DMS153 treated with DMSO at 0.1 percent for 48 hours (cell line): Measurements from ENCODE around the gene E2F3.
"Not testable (repeated sequence)": the region's sequence is repeated elsewhere in the genome, so short reads cannot be mapped to it uniquely, and the experiment has no call there.

Experiments
- DNase-seq: peaks from one replicate; lab custom pipeline; 2025; ENCODE audit not compliant: unreplicated experiment; lab: John Stamatoyannopoulos, UW

The E2F3 gene

DNA sequence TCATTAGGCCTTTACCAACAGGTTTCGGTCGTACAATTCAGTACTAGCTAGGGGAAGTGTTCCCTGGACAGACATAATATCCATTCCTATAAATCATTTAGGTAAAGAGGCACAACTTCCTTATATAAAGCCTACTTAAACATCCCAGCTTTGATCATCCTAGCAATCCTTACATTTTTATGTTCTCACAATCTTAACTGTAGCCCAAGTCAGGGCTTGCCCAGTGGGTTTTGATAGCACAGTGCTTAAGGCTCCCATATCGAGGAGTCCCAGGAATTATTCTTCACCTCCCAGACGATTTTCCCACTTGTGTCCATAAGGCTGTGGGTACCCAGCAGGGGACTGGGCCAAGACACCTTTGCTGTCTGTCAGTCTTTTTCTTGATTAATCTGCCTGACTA is 63.2 kb downstream of the E2F3 start:
- DNase-seq: no peak

DNA sequence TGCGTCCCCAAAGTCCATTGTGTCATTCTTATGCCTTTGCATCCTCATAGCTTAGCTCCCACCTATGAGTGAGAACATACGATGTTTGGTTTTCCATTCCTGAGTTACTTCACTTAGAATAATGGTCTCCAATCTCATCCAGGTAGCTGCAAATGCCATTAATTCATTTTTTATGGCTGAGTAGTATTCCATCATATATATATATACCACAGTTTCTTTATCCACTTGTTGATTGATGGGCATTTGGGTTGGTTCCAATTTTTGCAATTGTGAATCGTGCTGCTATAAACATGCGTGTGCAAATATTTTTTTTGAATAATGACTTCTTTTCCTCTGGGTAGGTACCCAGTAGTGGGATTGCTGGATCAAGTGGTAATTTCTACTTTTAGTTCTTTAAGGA is 63.9 kb downstream of the E2F3 start:
- DNase-seq: not testable (repeated sequence)

DNA sequence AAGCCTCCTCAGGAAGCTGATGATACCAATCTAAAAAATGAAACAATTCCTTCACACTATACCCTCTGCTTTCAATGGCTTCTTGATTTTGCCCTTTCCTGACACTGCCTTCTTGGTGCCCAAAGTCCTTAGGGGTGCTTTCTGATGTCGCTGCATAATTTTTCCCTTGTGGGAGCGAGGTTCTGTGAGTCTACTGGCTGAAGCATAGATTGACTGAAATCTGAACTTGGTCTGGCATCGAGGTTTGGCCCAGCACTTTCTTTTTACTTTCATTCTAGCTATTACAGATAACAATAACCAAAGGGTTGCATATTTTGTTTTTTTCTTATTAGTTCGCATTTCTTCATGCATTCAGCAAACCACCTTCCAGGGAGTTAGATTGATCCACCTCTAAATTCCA is 65.8 kb downstream of the E2F3 start:
- no peak for DNase-seq

DNA sequence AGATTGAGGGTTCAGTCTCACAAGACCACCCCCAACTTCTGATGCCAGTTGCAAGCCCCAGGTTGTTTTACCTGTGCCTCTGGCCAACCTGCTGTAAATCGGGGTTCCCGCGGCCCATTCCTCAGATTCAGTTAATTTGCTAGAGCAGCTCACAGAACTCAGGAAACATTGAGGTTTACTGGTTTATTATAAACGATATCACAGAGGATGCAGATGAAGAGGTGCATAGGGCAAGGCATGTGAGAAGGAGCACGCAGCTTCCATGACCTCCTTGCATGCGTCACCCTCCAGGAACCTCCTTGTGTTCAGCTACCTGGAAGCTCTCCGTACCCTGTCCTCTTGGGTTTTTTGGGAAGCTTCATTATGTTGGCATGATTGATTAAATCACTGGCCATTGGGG is 66.5 kb downstream of the E2F3 start:
- no peak for DNase-seq

DNA sequence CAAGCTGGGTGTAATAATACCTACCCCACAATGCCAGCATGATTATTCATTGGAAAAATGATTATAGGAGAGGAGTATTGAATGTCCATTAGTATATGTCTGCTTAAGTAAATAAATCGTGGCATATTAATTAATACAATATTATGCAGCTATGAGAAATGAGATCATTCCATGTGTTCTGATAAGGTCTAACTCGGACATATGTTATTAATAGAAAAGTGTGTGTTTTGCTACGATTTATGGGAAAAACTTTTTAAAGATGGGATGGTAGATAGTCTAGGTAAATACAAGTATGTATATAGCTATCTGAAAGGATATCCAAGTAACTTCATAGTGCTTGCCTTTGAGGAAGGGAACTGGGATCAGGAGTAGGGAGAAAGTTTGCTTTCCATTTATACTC is 71.1 kb downstream of the E2F3 start:
- no peak for DNase-seq

DNA sequence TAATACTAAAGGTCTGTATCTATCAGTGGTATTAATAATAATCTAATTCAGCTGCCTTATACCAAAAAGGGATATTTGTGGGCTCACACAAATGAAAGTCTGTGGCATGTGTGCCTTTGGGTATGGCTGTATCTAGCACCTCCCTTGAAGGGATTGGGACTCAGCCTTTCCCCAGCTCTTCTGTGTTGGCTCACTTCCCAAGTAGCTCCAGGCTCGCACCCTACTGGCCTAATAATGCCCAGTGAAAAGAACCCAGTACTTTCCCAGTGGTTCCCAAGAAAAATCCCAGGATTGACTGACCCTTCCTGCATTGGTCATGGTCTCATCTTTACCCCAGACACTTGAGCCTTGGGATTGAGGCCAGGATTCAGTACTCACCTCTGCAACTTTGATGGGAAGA is 71.8 kb downstream of the E2F3 start:
- no peak for DNase-seq

DNA sequence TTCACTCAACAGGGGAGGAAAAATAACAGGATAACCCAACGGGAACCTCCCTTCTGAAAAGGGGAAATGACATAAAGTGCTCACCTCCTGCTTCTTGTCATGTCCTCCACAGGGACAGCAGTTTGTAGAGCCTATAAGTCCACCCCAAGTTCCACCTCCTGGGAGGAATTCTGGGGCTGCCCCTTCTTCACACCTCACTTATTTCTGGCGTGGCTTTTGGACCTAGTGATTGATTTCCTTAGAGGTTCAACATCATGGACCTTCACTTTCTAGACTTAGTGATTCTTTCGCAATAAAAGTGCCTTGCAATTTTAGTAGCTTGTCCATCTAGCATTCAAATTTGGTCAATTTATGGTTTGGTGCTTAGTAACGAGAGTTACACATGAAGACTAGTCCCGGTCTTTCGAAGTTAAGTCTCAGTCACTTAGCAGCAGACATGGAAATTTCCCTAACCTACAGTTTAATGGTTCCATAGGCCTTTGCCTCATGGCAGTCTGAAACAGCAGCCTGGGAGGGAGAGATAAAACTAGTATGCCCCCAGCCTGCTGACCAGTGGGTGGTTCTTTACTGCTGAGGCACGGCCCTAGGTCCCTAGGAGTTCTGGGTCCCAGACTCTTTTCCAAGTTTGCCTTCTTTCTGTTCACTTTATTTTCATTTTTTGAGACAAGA is 73.3 kb downstream of the E2F3 start:
- DNase-seq: no peak

DNA sequence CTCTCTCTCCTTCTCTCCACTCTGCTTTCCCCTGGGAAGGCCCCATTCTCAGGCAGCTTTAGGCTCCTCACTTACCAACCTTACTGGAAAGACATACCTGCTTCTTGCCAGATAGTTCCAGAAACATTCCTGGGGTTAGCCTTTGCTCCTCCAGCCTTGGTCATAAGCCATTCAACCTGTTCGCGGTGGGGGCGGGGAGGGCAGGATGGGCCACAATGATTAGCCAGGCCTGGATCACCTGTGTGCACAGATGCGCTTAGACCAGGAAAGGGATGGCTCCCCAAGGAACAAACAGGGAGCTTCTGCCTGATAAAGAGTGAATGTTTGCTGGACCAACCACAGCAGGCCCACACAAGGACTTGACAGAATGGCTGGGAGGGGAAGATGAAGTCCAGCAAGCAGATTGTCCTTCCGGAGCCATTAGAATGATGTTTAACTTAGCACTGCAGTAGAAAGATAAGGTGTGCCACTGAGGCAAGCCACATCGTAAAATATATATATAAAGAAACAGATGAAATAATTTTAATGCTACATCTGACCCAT is 74.9 kb downstream of the E2F3 start:
- DNase-seq: no peak

DNA sequence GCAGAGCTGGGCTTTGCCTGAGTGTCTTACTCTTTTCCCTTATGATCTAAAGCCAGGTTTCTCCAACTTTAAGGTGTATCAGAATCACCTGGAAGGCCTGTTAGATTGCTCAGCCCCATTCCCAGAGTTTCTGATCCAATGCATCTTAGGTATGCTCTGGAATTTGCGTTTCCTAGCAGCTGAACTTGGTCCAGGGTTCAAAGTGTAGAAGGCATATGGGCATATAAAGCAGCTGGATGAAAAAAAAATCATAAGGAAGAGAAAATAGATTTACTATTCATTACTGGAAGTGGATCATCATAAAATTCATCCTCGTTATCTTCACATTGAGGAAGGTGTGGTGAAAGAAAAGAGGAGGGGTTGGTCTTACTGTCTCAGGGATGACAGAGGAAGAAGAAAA is 75.8 kb downstream of the E2F3 start:
- DNase-seq: no peak

DNA sequence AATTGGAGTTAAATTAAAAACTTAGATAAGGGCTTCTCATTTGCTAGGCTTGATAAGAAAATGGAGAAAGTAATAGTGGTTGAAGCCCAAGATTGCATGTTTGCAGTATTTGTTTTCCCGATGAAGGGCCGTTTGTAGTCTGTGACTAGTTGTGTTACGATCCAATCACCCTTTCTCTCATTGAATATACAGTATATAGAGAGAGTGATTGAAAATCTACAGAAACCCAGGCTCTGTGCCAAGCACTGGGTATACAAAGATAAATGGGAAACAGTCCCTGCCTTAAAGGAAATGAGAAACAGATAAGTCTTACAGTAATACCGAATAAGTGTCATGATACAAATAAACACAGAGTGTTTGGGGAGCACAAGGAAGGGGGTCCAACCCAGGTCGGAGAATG is 77.4 kb downstream of the E2F3 start:
- DNase-seq: no peak

DNA sequence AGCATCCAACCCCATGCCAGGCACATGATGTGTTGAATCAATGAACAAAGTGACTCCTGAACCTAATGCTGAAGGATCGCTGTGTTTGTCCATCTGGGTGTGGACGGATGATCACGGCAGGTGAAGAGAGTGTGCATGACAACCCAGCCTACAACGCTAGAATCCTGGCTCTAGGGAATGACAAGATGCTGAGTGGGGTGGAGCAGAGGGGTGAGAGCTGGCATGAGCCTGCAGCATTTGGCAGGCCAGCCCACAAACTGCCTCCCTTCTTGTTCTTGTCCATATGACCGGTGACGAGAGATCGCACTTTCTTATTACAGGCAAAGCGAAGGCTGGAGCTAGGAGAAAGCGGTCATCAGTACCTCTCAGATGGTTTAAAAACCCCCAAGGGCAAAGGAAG is 77.8 kb downstream of the E2F3 start:
- no peak for DNase-seq

DNA sequence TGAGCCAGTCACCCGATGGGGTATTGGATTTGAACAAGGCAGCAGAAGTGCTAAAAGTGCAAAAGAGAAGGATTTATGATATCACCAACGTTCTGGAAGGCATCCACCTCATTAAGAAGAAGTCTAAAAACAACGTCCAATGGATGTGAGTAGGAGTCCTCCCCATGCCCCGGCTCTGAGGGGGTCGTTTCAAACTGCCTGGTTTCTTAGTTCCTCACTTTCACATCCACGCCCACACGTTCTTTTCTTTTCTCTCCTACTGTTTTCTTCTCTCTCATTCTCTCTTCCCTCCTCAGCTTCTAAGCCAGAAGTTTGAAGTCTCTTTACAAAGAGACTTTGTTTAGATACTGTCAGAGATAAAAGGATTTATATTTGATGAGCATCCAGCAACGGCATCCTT is 79.6 kb downstream of the E2F3 start:
- DNase-seq: no peak

DNA sequence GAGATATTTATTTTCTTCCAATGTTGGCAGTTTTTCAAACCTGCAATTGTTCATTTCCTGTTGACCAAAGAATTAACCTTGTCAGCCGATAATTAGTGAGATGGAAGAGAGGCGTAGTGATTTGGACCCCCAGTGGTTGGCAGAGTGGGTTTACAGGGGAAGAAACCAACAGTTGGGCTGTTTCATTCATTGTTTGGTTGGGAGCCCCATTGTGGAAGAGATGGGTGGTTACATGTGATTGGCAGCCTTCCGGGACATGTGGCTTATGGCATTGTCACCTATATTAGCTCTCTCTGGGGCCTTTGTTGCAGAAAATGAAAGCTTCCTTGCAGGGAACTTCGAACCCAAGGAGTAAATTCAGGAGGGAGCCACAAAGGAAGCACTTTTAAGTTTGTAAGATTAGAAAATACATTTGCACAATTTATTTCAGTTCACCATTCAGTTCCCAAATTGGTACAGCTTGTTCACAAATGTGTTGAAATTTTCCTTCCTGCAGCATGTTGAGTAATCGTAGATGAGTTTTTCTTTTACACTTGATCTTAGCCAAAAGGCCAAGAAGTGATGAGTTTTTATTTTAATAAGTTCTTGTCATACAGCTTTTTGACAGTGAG is 82.3 kb downstream of the E2F3 start:
- no peak for DNase-seq

DNA sequence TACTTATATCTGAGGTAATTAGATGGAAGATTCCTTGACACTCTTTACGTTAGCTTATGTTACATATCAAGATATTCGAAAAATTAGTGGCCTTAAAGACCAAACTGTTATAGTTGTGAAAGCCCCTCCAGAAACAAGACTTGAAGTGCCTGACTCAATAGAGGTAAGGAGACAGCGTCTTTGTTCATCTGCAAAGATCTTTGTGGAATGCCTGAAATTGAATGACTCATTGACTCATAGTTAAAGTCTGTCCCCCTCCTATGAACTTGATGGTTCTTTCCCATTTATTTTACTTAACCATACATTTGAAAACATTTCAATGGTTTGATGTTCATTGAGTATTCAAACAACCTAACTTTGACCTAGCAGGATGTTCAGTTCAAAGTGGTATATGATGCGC is 85.0 kb downstream of the E2F3 start:
- no peak for DNase-seq

DNA sequence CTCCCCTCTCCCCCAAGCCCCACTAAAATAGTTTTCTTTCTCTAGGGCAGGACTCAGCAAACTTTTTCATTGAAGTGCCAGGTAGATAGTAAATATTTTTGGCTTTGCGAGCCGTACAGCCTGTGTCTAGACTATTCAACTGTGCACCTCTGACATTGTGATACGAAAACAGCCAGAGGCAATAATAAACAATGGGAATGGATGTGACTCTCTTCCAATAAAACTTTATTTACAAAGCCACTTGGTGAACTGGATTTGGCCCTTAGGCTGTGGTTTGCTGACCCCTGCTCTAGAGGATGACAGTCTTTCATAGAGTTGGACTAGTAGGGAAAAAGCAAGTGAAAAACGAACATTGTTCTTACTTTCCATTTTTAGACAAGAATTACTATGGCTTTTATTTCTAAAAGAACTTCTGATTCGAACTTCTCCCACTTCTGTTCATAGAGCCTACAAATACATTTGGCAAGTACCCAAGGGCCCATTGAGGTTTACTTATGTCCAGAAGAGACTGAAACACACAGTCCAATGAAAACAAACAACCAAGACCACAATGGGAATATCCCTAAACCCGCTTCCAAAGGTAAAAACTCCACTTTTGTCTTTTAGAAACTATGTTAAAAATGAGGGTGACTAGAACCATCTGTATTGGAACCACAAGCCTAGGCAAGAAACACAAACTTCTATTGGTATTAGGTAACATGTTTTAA is 86.1 kb downstream of the E2F3 start:
- no peak for DNase-seq

DNA sequence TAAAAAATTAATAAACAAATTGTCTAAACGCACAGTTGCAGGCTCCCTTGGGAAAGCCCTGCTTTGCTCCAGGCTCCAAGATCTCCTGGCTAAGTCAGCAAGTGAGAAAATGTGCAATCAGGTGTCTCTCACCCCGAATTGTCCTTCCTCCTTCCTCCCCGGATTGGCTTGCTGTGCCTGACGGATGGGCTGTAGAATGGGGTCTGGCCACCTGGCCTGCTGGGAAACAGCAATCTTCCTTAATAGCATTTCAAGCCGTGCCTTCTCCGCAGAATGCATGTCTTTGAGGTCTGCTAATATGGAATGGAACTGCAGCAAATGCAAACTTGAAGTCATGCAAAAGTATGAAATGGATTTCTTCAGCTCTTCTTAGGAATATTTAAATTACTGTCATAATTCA is 88.9 kb downstream of the E2F3 start:
- DNase-seq: no peak

DNA sequence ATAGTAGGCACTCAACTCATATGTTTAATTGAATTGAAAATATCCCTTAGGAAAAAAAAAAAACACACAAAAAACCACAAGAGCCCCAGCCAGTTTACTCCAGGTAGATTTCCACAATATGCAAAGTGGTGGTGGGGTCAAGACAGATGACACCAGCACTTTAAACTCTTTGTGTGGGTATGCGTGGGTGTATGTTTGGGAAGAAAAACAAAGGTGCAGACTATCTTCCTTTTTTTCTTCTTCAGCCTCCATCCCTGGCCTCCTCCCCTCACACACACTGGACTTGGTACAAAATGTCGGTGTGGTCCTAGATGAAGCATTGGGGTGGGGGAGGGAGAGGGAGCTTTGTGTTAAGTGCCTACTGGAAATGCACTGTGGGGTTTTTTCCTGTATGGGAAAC is 90.4 kb downstream of the E2F3 start:
- no peak for DNase-seq

DNA sequence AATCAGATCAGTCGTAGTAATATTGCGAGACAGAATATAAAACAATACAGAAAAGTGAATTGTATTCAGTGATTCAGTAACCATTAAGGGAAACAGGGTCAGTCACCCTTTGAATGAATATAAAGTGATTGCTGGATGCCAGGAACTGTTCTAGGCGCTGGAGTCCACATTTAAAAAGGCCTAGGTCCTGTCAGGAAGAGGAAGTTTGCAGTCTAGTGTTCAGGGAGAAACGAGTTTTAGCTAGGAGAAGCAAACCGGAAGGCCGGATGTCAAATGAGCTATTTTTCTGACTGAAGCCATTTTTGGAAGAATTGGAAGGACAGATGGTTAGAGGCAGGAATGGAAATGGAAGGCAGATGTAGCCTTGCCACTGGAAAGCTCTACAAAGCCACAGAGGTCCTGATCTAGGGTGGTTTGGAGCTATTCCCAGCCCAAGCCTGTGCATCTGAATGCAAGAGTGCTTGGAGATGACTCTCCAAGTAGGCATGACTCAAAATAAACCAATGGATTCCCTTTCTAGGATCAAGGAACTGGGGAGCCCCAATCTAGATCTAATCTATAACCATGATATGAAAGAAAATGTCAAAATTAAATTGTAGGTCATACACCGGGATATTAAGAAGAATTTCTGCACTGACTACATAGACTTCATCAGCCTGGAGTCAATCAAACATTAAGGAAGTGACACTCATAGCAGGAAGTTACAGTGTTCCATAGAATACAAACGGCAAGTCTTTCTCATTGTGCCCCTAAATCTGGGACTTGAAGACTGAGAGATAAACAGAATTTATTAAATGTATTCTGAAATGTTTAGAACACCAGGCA is 95.7 kb downstream of the E2F3 start:
- DNase-seq: no peak

DNA sequence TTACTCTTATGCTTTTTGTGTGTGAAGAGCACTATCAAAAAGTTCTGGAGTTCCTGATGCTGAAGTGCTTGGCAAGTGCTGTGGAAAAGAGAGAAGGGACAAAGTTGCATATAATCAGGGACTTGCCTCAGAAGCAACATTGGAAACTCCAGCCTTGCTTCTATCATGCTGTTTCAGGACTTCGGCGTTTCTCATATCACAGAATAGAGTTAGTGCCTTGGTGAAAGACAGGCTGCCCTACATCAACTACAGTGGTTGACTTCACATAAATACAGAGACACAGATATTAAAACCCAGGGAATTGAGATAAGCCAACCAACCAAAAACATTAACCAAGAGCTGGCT is 96.3 kb downstream of the E2F3 start:
- DNase-seq: no peak

DNA sequence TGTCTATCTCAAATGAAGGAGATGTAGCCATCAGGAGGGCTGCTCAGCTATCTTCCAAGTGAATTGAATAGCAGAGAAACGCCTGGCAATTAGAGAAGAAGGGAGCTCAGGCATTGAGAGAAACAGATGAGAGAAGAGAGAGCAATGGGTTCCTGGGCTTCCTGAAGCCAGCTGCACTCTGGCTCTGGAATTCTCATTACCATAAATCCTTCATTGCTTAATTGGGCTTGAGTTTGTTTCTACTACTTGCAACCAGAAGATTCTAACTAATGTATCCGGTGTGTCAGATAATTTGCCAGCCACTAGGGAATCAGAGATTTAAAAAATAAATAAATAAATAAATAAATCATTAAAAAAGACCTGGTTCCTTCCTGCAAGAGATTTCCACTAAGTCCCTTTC is 107.5 kb downstream of the E2F3 start:
- no peak for DNase-seq

DNA sequence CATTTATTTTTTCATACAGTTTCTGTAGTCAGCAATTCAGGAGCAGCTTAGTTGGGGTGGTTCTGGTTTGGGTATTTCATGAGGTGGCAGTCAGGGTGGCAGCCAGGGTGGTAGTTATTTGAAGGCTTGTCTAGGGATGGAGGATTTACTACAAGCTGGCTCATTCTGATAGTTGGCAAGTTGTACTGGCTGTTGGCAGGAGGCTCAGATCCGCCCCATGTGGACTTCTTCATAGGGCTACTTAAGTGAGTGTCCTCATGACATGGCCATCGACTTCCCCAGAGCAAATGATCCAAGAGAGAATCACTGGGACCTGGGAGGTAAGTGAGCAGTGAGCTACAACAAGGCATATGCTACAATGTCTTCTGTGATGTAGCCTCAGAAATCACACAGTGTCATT is 110.2 kb downstream of the E2F3 start:
- no peak for DNase-seq

DNA sequence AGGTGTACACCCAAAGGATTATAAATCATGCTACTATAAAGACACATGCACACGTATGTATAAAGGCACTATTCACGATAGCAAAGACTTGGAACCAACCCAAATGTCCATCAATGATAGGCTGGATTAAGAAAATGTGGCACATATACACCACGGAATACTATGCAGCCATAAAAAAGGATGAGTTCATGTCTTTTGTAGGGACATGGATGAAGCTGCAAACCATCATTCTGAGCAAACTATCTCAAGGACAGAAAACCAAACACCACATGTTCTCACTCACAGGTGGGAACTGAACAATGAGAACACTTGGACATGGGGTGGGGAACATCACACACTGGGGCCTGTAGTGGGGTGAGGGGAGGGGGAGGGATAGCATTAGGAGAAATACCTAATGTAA is 123.5 kb downstream of the E2F3 start:
- DNase-seq: not testable (repeated sequence)
